GM19240 (cell line): ENCODE data around the gene USP13.
"Not testable (repeated sequence)": the region's sequence is repeated elsewhere in the genome, so short reads cannot be mapped to it uniquely, and the experiment has no call there.

ENCODE experiments used
- DNase-seq: peaks from one replicate; pipeline ENCODE4 v3.0.0; 2011; ENCODE audit warnings: low spot score; ENCODE audit not compliant: insufficient read length

Gene USP13

DNA sequence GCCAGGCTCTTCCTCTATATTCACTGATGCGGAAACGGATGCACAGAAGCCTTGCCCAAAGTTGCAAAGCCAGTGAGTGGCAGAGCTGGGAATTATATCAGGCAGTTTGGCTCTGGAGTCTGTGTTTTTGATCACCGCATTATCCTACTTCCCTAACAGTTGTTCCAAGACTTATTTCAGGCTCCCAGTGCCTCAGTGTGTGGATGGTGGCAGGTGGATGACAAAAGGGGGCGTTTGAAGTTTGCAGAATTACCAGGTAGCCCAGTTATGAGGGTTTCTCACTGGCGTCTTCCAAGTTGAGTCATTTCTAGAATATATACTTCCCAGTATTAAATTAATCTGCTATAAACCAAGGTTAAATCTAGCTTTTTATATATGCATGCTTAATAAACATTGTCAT lies 81.0 kb downstream of the USP13 start:
- DNase-seq, result no peak

DNA sequence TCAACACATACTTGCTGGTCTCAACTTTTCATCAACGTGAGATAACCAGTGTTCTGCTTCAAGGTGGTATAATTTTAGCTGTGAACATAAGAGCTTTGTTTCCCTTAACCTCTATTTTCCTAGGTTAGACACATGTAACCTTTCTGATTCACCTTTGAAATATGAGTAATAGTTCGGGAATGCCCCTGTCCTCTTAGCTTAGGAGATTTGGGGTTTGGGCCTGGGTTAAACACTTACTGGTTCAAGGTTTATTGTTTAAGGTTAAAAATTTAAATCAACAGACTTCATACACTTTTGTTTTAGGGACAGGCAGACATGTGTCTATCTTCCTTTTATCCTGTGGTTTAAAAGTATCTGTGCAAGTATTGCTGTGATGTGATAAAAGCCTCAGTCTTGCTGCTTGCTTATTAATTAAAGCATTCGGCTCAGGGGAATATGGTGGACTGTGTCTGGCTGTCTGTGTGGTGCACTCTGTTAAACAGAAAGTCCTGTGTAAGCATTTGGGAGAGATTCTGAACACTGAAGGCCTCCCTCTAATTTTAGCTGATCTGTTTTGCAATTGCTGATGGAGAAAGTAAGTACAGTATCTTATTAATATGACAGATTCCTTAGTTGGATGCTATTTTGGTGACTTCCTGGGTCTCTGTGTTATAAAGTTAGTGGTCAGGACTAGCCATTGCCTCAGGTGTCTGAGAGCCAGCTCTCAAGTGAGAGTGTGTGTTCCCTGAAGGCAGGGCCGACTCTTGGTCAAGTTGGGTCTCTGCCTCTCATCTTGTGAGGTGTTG lies 81.8 kb downstream of the USP13 start:
- no peak for DNase-seq

- DNase-seq, result no peak
Observed at GRCh38 chr3:179735321-179735720, 82.5 kb downstream of the USP13 start.

GRCh38 chr3:179738998-179739397 lies 86.2 kb downstream of the USP13 start:
- DNase-seq, result no peak

DNA sequence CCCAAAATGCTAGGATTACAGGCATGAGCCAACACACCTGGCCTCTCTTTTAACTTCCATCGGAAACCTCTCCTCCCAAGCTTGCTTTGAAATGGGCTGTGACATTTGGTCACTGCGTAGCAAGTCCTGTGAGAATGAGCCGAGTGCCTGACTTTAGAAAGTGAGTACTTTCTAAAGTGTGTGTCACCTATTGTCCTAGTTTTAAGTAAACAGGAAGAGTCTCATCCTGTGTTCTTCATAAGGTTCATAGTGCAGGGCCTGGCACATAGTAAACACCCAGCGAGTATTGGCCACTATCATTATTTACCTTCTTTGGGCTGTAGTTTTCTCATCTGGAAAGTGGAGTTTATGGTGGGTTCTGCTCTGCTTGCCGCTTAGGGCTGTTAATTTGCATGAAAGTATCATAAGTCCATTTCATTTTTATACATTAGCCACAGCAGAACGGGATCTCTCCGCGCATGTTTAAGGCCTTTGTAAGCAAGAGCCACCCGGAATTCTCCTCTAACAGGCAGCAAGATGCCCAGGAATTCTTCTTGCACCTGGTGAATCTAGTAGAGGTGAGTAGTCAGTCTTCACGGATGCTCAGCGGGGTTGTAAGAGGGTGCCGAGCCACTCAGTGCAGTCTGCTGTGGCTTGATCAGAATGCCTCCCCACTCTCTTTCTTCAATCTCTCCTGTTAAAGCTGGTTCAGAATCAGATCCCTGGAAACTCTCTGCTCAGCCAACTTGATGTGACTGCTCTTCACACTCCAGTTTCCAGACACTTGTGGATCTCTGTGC lies 87.2 kb downstream of the USP13 start:
- no peak for DNase-seq

DNA sequence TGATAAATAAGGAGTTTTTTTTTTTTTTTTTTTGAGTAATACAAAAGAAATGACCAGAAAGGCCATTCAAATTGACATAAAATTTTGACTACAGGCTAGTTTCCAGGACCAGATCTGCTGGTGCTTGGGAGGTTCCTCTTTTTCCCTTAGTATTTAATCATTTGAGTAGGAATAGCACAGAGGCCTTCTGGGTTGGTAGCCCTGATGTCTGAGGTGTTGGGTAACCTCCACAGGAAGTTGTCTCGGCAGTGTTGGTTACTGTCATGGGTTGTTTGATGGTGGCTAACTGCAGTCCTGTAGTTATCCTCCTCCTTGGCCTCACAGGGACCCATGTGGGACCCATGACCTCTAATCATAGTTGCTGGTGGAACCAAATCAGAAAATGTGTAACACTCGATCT lies 91.1 kb downstream of the USP13 start:
- DNase-seq, result no peak

- no peak for DNase-seq
Observed at GRCh38 chr3:179744667-179745066, 91.8 kb downstream of the USP13 start.

DNA sequence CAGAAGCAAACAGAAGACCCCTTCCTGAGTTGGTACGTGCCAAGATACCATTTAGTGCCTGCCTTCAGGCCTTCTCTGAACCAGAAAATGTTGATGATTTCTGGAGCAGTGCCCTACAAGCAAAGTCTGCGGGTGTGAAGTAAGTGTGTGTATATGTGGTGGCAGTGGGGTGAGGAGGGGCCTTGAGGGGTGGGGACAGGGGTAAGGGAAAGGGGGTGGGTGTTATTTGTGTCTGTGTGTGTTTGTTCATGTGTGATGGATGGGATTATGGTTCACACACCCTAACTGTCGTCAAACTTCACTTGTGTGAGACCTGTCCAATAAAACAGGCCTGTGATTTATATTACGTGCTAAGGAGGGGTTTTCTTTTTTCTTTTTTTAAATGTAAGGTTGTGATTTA lies 92.2 kb downstream of the USP13 start:
- no peak for DNase-seq

DNA sequence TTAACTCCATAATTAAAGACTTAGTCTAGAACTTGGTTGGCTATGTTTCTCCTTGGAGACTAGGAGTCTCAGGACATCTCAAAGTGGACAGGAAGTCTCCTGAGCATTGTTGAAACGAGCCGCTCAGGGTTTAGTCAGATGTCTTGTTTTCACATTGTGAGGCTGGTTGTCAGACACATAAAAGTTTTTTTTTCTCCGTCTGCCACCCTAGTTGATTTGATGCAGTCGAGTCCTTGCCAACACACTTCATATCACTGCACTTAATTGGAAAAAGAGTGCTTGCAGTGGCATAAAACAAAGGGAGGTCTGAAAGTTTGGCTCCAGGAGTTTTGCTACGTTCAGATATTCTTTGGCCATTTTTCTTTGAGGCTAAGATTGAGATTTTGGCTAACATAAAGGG lies 92.9 kb downstream of the USP13 start:
- DNase-seq, result no peak

GRCh38 chr3:179750720-179751328 lies 98.0 kb downstream of the USP13 start:
- DNase-seq, result no peak

DNA sequence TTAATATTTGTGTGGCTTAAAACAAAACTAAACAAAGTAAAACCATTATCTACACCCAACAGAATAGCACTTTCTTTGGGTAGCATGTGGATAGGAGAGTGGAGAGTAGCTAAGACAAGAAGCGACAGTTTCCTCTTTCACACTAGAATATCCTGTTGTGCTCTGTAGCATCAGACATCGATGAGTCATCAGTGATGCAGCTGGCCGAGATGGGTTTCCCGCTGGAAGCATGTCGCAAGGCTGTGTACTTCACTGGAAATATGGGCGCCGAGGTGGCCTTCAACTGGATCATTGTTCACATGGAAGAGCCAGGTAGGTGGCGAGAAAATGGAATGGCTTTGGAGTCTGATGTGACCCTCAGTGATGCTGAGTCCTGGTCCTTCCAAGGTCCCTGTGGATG lies 108.1 kb downstream of the USP13 start:
- DNase-seq, result no peak

DNA sequence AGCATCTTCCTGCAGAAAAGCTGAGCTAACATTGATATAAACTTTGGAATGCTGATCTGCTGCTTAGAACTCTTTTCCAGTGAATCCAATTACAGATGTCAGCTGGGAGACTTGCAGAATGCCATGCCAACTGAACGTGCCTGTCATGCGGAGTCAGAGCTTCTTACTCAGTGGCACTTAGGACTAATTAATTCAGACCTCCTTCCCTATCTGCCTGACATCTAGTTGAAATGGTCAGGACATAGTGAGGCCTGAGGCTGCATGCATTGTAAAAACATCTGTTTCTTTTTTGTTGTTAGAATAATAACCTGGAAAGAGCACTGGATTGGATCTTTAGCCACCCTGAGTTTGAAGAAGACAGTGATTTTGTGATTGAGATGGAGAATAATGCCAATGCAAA lies 112.6 kb downstream of the USP13 start:
- DNase-seq, result no peak

DNA sequence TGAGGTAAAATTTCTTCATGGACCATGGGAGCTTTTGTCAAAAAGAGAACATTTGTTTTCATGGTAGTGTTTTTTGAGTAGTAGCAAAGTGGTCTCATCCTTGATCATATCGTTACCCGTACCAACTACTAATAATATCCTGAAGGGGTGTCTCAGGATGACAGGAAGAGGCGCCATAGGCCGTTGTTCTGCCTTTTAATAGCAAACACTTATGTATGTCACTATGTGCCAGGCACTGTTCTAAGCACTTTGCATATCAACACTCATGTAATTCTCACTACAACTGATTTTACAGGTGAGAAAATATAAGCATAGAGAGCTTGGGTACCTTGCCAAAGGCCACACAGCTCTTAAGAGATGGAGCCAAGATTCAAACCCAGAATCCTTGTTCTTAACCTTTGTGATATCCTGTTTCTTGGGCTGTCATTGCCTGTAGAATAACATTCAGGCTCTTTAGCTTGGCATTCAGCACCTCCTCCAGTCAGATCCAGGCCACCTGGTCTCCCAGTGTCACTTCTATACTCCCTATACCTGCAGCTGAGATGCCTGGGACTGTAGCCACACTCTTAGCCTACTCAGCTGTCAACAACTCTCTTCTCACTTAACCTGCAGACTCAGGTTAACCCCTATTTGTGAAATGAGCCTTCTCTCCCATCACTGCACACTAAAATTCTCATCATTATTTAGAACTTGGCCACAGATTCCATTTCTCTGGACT lies 113.7 kb downstream of the USP13 start:
- DNase-seq, result no peak

DNA sequence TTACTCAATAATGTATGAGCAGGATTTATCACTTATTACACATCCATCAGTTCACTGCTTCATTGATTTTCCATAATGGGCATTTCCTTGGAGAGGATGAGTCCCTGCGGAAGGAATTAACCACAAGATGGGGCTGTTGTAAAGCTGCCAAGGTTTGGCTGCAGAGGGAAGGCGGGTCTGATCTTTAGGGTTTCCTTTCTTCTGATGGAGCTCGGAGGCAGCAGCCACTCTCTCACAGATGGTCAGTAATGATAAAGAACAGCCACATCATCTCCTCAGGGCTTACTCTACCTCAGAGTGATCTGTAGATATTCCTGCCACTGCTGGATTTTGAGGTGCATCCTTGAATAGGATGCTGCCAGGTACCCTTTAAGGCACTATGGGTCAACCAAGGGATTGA lies 115.2 kb downstream of the USP13 start:
- DNase-seq, result no peak

DNA sequence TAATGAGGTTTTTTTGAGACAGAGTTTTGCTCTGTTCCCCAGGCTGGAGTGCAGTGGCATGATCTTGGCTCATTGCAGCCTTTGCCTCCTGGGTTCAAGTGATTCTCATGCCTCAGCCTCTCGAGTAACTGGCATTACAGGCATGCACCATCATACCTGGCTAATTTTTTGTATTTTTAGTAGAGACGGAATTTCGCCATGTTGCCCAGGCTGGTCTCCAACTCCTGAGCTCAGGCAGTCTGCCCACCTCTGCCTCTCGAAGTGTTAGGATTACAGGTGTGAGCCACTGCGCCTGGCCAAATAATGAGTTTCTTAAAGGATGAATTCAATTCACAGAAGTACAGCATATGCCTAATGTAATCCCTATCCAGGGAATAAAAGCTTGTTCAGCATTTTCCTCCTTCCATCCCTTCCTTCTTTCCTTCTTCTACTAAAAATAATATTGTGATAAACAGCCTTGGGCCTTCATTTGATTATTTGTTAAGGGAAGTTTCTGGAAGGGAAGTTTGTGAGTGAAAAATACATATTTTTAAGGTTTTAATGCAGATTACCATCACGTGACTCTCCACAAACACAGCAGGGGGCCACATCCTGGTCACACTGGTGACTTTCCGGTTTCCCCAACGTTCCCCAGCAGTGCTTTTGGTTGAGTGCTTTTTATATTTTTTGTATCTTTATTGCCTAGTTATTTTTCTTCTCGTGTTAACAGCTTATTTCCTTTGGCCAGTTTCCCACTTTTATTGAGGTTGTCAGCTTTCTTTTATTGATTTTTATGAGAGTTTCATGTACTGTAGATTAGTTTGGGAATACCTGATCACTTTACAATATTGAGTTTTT lies 116.8 kb downstream of the USP13 start:
- no peak for DNase-seq

GRCh38 chr3:179771797-179772196 lies 119.0 kb downstream of the USP13 start:
- DNase-seq, result no peak

DNA sequence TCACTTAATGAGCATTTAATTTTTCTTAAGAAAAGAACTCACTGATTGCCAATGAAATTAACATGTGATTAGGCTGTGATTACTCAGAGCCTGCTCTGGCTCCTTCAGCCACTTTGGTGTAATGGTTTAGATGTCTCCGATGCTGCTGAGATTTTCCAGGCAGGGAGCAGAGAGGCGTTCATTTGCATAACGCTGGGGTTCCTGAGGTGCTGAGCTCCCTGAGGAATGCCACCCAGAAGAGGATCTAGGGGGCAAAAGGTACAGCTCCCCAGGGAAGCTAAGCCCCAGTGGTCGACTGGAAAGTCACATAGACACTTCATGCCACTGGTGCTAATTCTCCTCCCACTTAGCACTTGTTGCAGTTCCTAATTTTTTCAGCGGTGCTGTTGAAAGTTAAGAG lies 119.5 kb downstream of the USP13 start:
- DNase-seq, result no peak

DNA sequence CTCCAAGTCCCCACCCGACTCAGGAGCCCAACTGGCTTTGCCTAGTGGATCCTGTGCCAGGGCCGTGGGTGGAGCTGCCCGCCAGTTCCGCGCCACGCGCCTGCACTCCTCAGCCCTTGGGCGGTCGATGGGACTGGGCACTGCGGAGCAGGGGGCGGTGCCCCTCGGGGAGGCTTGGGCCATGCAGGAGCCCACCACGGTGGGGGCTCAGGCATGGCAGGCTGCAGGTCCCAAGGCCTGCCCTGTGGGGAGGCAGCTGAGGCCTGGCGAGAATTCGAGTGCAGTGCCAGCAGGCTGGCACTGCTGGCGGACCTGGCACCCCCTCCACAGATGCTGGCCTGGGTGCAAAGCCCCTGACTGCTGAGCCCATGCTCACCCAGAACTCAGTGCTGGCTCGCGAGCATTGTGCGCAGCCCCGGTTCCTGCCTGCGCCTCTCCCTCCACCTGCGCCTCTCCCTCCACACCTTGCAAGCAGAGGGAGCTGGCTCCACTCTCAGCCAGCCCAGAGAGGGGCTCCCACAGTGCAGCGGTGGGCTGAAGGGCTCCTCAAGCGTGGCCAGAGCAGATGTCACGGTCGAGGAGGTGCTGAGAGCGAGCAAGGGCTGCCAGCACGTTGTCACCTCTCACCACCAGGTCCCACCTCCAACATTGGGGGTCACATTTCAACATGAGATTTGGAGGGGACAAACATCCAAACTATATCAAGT lies 122.7 kb downstream of the USP13 start:
- no peak for DNase-seq

DNA sequence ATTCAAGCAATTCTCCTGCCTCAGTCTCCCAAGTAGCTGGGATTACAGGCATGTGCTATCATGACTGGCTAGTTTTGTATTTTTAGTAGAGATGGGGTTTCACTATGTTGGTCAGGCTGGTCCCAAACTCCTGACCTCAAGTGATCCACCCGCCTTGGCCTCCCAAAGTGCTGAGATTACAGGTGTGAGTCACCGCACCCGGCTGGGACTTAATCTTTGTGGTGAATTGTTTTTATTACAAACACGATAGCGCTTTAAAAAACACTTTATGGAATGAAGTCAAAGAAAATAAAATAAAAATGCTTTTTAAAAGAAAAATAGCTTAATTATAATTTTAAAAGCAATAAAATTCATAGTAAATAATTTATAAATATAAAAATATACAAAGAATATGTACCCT lies 130.0 kb downstream of the USP13 start:
- DNase-seq, result not testable (repeated sequence)

- no peak for DNase-seq
Observed at GRCh38 chr3:179788996-179789395, 136.2 kb downstream of the USP13 start.
